Inferior parietal cortex (tissue), 1 donor: ENCODE results near the gene HASPIN.

Experiments used
- DNase-seq: peaks from one replicate; pipeline ENCODE4 v3.0.0-alpha.2; 2016; ENCODE audit errors: extremely low spot score

HASPIN gene

DNA sequence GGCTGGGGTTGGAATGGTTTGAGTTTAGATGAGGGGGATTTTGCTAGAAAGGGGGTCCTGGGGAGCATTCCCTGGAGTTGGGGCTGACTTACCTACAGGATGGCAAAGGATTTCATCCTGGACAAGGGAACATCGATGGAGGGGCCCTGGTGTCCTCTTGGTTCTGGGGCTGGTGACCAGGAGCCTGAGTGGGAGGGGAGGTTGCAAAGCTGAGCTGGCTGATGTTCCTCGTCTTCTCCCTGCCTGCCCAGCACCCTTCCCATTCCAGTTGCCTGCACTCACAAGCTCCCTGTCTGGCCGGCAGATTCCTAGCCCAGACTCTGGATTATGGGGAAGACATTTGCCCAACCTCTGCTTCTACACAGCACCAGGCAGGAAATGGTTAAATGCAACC is 40.1 kb downstream of the HASPIN start:
- DNase-seq = no peak

DNA sequence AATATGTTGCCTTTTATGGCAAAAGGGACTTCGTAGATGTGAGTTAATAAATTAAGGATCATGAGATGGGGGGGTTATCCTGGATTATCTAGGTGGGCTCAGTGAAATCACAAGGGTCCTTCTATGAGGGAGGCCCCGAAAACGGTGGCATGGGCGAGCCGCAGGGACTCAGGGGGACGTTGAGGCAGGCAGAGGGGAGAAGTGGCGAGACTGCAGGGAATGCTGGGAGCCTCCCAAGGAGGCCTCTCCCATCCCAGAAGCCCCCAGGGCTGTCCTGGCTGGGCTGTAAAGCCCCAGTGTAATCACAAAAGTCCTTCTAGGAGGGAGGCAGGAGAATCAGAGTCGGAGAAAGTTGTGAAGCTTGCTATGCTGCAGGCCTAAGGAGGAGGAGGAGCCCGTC is 42.3 kb downstream of the HASPIN start:
- DNase-seq = no peak

- DNase-seq = no peak
Measured at GRCh38 chr17:3766779-3767178, 43.1 kb downstream of the HASPIN start.

- no peak for DNase-seq
Measured at GRCh38 chr17:3768341-3768740, 44.6 kb downstream of the HASPIN start.

DNA sequence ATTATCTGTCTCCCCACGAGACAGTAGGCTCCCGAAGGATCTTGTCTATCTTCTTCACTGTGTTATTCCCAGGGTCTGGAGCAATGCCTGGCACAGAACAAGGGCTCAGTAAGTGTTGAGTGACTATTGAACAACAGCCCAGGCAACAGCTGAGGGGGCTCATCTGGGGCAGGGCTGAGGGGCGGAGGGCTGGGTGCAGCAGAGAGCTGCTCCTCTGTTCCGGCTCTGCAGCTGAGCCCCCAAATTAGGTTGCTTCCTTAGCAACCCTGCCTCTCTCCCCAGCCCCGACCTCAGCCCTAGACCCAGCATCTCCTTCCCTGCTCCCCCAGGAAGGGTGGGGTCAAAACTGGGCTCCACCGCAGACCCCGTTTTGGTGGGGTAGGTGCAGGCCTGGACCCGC is 45.1 kb downstream of the HASPIN start:
- no peak for DNase-seq

DNA sequence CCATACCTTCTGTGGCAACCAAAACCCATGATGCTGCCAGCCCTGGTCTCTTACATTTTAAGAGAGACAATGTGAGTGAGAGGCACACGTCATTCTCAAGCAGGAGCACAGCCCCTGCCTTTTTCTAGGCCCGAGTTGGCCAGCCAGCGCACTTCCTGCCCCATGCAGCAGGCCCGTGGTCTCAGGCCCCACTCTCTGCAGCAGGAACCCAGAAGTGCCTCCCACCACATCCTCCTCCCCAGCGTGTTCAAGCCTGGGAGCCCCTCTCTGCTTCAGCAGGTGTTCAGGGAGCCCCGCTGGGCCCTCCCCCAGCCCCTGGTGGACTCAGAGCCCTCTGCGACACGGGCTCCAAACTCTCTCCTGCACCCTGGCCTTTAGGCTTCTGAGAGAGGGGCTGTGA is 46.8 kb downstream of the HASPIN start:
- DNase-seq = no peak

DNA sequence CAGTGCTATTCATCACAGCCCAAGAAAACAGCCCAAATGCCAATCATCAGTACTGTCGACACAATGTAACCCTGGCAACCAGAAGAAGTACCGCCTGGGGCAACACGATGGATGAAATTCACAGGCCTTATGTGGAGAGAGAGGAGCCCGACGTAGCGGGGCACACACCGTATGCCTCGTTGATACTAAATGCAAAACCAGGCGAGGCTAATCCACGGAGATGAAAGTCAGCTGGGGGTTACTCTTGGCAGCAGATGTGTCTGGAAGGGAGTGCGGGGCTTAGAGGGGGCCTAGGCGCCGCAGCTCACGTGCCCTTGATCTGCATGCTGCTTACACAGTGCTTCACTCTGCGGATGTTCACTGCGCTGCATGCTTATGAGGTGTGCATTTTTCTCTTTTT is 47.4 kb downstream of the HASPIN start:
- no peak for DNase-seq

GRCh38 chr17:3772764-3773163 is 49.1 kb downstream of the HASPIN start:
- no peak for DNase-seq

- no peak for DNase-seq
Measured at GRCh38 chr17:3773511-3773910, 49.8 kb downstream of the HASPIN start.

- DNase-seq = no peak
Measured at GRCh38 chr17:3773966-3774365, 50.3 kb downstream of the HASPIN start.
